Nephron progenitor cell (in vitro differentiated cells): ENCODE results near the gene ATXN10.

Experiments used
- DNase-seq: peaks from one replicate; pipeline ENCODE4 v3.0.0; 2021
- H3K27ac Mint-ChIP-seq: 2 replicates; pipeline ENCODE4 v1.8.0; 2021; ENCODE audit warnings: mild to moderate bottlenecking, moderate library complexity, mixed read lengths
- H3K27me3 Mint-ChIP-seq: 2 replicates; pipeline ENCODE4 v1.8.0; 2021; ENCODE audit warnings: mild to moderate bottlenecking, low read depth, mixed read lengths; ENCODE audit not compliant: poor library complexity
- H3K36me3 Mint-ChIP-seq: 2 replicates; pipeline ENCODE4 v1.8.0; 2021; ENCODE audit warnings: low read depth, mixed read lengths
- H3K4me1 Mint-ChIP-seq: 2 replicates; pipeline ENCODE4 v1.8.0; 2021; ENCODE audit warnings: mixed read lengths
- H3K4me3 Mint-ChIP-seq: 2 replicates; pipeline ENCODE4 v1.8.0; 2021; ENCODE audit warnings: mild to moderate bottlenecking, moderate library complexity, mixed read lengths
- H3K9me3 Mint-ChIP-seq: 2 replicates; pipeline ENCODE4 v1.8.0; 2021; ENCODE audit warnings: mild to moderate bottlenecking, moderate library complexity, mixed read lengths
- CTCF ChIP-seq: fragments of 200-600 bp; sonication (generic); IDR thresholded peaks from 2 replicates; pipeline ENCODE4 v1.5.0; 2021; ENCODE audit warnings: antibody characterized with exemption

ATXN10 gene

DNA sequence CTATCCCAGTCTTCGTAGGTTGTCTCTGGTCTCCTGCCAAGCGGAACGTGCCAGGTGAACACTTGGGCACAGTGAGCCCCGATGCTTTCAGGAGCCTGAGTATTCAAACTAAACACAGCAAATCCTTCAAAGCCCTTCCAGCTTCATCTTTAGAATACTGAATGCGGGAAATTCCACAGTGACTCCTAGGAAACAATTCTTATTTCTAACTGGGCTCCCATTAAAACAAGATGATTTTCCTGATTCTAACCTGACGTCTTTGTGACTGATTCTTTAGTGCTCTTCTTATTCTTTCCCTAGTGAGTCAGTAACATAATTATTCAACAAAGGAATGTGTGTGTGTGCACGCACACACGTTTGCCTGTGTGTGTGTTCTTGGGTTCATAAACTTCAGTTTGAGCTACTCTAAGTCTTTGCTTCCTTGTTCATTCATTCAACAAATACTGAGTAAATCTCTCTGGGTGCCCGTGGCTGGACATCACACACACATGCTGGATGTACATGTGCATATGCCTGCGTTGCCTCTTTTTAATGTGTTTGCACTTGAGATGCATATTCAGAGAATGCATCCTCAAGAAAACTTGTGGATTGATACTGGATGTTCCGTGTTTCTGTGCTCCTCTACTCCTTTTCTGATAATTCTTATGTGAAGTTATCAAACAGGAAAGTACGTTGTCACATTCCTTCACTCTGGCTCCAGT lies 170.8 kb downstream of the ATXN10 start:
- Mint-ChIP-seq H3K4me1 (peaks cover 47% of the 10 kb centered on the region), H3K9me3 (no peaks in the 10 kb centered on the region), H3K27ac (peak overlapping the region; percentile 9), H3K27me3 (no peaks in the 10 kb centered on the region), H3K36me3 (peaks cover 14% of the 10 kb centered on the region), H3K4me3 (no peak overlapping the region)
- DNase-seq = no peak
- TF ChIP-seq CTCF = no peak

DNA sequence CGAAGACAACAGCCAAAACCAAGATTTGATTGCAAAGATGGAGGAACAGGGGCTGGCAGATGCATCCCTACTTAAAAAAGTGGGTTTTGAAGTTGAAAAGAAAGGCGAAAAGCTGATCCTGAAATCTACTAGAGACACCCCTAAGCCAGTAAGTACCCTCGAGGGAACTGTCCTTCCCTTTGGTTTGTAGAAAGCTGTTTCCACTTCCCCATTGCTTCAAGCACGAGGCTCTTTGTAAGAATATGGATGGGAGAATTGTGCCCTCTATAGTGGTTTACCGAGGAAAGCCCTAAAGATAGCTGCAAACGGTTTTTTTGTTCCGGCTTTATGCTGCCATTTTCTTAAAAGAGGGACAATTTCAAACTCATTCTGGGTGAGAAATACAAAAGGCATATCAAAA lies 171.4 kb downstream of the ATXN10 start:
- Mint-ChIP-seq H3K4me3 (no peak overlapping the region), H3K4me1 (peaks cover 47% of the 10 kb centered on the region), H3K36me3 (peaks cover 19% of the 10 kb centered on the region), H3K27me3 (no peaks in the 10 kb centered on the region), H3K27ac (peak overlapping the region; percentile 9), H3K9me3 (no peaks in the 10 kb centered on the region)
- TF ChIP-seq CTCF = no peak
- no peak for DNase-seq

GRCh38 chr22:45843986-45844385 lies 172.4 kb downstream of the ATXN10 start:
- peaks cover 2% of the 10 kb centered on the region for H3K9me3 Mint-ChIP-seq
- TF ChIP-seq CTCF = no peak
- no peak overlapping the region for H3K4me3 Mint-ChIP-seq
- H3K27ac Mint-ChIP-seq = peak overlapping the region; percentile 58
- no peaks in the 10 kb centered on the region for H3K27me3 Mint-ChIP-seq
- H3K4me1 Mint-ChIP-seq = peaks cover 47% of the 10 kb centered on the region
- H3K36me3 Mint-ChIP-seq = peaks cover 24% of the 10 kb centered on the region
- no peak for DNase-seq

DNA sequence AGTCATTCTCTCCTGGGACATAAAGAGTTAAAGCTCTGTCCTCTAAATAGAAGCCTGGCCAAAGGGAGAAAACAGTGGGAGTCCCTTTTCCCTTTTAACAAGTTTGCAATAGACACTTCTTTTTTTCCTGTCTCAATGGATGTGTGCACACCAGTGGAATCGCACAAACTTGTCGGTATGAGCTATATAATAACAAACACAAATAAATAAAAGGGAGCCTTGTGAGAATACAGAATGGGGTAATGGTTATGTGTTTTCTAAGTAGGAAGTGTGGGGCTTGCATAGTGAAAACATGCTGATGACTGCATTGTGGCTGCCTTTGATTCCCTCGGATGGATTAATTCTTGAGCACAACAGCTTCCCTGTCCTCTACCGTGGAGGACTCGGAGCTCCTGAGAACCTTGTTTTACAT lies 173.4 kb downstream of the ATXN10 start:
- DNase-seq = no peak
- peaks cover 33% of the 10 kb centered on the region for H3K36me3 Mint-ChIP-seq
- H3K27me3 Mint-ChIP-seq = no peaks in the 10 kb centered on the region
- peaks cover 4% of the 10 kb centered on the region for H3K9me3 Mint-ChIP-seq
- H3K4me1 Mint-ChIP-seq = peaks cover 47% of the 10 kb centered on the region
- TF ChIP-seq CTCF = no peak
- H3K27ac Mint-ChIP-seq = peak overlapping the region; percentile 60
- H3K4me3 Mint-ChIP-seq = peak overlapping the region; percentile 44

- Mint-ChIP-seq H3K27ac (no peak overlapping the region), H3K4me3 (no peak overlapping the region), H3K4me1 (peaks cover 42% of the 10 kb centered on the region)
These were observed 175.3 kb downstream of the ATXN10 start for GRCh38 chr22:45846952-45847351.

More at GRCh38 chr22:45846952-45847351, 175.3 kb downstream of the ATXN10 start:
- Mint-ChIP-seq H3K36me3 (peaks cover 47% of the 10 kb centered on the region), H3K27me3 (no peaks in the 10 kb centered on the region), H3K9me3 (peaks cover 18% of the 10 kb centered on the region)
- peak; percentile 46 for DNase-seq
- no peak for TF ChIP-seq CTCF
